AG04449 (cell line): ENCODE data around the gene MGAT5.

ENCODE experiments used
- CTCF ChIA-PET: fragments of 350-600 bp; formaldehyde crosslinking; extraction: SDS; loops from one replicate; lab custom pipeline; 2021; ENCODE audit warnings: antibody characterized with exemption; lab: Yijun Ruan, JAX
- POLR2A ChIA-PET: fragments of 400-600, 350-600 bp; formaldehyde crosslinking; extraction: SDS; loops from one replicate; lab custom pipeline; 2020; ENCODE audit warnings: antibody characterized with exemption, inconsistent platforms; lab: Yijun Ruan, JAX
- DNase-seq: peaks from one replicate; pipeline ENCODE4 v3.0.0-alpha.2; 2010; ENCODE audit warnings: low read depth, low spot score
- H3K4me3 ChIP-seq: 2 replicates; pipeline ENCODE4 v1.5.1; 2011; ENCODE audit warnings: low read depth, mild to moderate bottlenecking, control low read depth, low read length
- CTCF ChIP-seq: IDR thresholded peaks from one replicate; pipeline ENCODE4 v1.5.1; 2011; ENCODE audit warnings: mild to moderate bottlenecking, moderate library complexity, low read length, control low read depth, inconsistent platforms; ENCODE audit not compliant: insufficient read depth; ENCODE audit errors: missing control alignments

MGAT5 gene

GRCh38 chr2:134261398-134262131 is 7.7 kb downstream of the MGAT5 start:
- POLR2A ChIA-PET, result interaction anchor here (0.8 to 2.0 kb wide), 3 partner anchors 8 to 143 kb away, joined by 3 to 6 read pairs (median 6); no protein-coding TSS in a partner anchor
- DNase-seq, result no peak

GRCh38 chr2:134262684-134263083 is 8.8 kb downstream of the MGAT5 start:
- H3K4me3 ChIP-seq, result no peak overlapping the region
- ChIA-PET POLR2A (no interaction called here), CTCF (interaction anchor here (1.0 to 4.7 kb wide), 3 partner anchors 9 to 145 kb away, joined by 3 to 35 read pairs (median 17); no protein-coding TSS in a partner anchor)
- TF ChIP-seq CTCF, result no peak
- no peak for DNase-seq

More at GRCh38 chr2:134261398-134262131, 7.7 kb downstream of the MGAT5 start:
- no peak for TF ChIP-seq CTCF
- H3K4me3 ChIP-seq, result no peak overlapping the region
- CTCF ChIA-PET, result interaction anchor here (0.6 to 4.7 kb wide), 6 partner anchors 10 to 375 kb away, joined by 3 to 35 read pairs (median 4); no protein-coding TSS in a partner anchor

- ChIA-PET CTCF (interaction anchor here (2.0 kb wide), 1 partner anchor 23 kb away, joined by 4 read pairs; no protein-coding TSS in a partner anchor), POLR2A (no interaction called here)
- DNase-seq, result no peak
- no peak overlapping the region for H3K4me3 ChIP-seq
- TF ChIP-seq CTCF, result no peak
These were observed 14.4 kb downstream of the MGAT5 start for GRCh38 chr2:134268265-134268664.

GRCh38 chr2:134269230-134269629 is 15.4 kb downstream of the MGAT5 start:
- TF ChIP-seq CTCF, result no peak
- no peak overlapping the region for H3K4me3 ChIP-seq
- CTCF ChIA-PET, result interaction anchor here (1.1 to 2.1 kb wide), 2 partner anchors 24 to 151 kb away, joined by 3 to 16 read pairs; no protein-coding TSS in a partner anchor
- no peak for DNase-seq
- POLR2A ChIA-PET, result interaction anchor here (1.6 kb wide), 1 partner anchor 8 kb away, joined by 6 read pairs; no protein-coding TSS in a partner anchor

- DNase-seq, result no peak
- POLR2A ChIA-PET, result interaction anchor here (0.6 to 1.6 kb wide), 2 partner anchors 9 to 133 kb away, joined by 3 to 6 read pairs; no protein-coding TSS in a partner anchor
- CTCF ChIA-PET, result interaction anchor here (1.3 to 2.1 kb wide), 4 partner anchors 13 to 181 kb away, joined by 3 to 16 read pairs (median 6); no protein-coding TSS in a partner anchor
- TF ChIP-seq CTCF, result no peak
- H3K4me3 ChIP-seq, result no peak overlapping the region
These were observed 16.3 kb downstream of the MGAT5 start for GRCh38 chr2:134269972-134270735.
